ENCODE measurements around the gene APC.
"Not testable (repeated sequence)": the region's sequence is repeated elsewhere in the genome, so short reads cannot be mapped to it uniquely, and the experiment has no call there.

The APC gene

GRCh38 chr5:112737463-112738190 lies at the start of gene APC:
TSS of gene APC (plus strand) at chr5:112737885. CDS start at chr5:112754891, 17,006 bp downstream.
- DNase-seq: peak; percentile 91

GRCh38 chr5:112689155-112689909 lies 48.4 kb upstream of the APC start:
- no peak for DNase-seq

- DNase-seq: no peak
These were observed 46.9 kb upstream of the APC start for GRCh38 chr5:112690605-112691338.

- no peak for DNase-seq
These were observed 46.4 kb upstream of the APC start for GRCh38 chr5:112691339-112691680.

- peak; percentile 47 for DNase-seq
These were observed 45.9 kb upstream of the APC start for GRCh38 chr5:112691758-112692157.

GRCh38 chr5:112692472-112692871 lies 45.2 kb upstream of the APC start:
- DNase-seq: no peak

- DNase-seq: no peak
These were observed 44.4 kb upstream of the APC start for GRCh38 chr5:112693301-112693700.

- DNase-seq: no peak
These were observed 42.6 kb upstream of the APC start for GRCh38 chr5:112694853-112695709.

- no peak for DNase-seq
These were observed 40.9 kb upstream of the APC start for GRCh38 chr5:112696786-112697185.

- DNase-seq: no peak
These were observed 40.4 kb upstream of the APC start for GRCh38 chr5:112697322-112697721.

- DNase-seq: no peak
These were observed 39.9 kb upstream of the APC start for GRCh38 chr5:112697833-112698232.

GRCh38 chr5:112703866-112704820 lies 33.5 kb upstream of the APC start:
- DNase-seq: no peak

GRCh38 chr5:112706446-112707016 lies 31.2 kb upstream of the APC start:
- no peak for DNase-seq

- DNase-seq: peak; percentile 97
These were observed 30.2 kb upstream of the APC start for GRCh38 chr5:112707187-112708102.

- DNase-seq: no peak
These were observed 29.5 kb upstream of the APC start for GRCh38 chr5:112708103-112708622.

- DNase-seq: no peak
These were observed 28.3 kb upstream of the APC start for GRCh38 chr5:112709416-112709815.

GRCh38 chr5:112710896-112711295 lies 26.8 kb upstream of the APC start:
- no peak for DNase-seq

- DNase-seq: no peak
These were observed 26.2 kb upstream of the APC start for GRCh38 chr5:112711436-112711835.

GRCh38 chr5:112713206-112713605 lies 24.5 kb upstream of the APC start:
- no peak for DNase-seq

GRCh38 chr5:112716895-112717294 lies 20.8 kb upstream of the APC start:
- not testable (repeated sequence) for DNase-seq
